WI38 (cell line): ENCODE measurements around the gene GRXCR2.
"Not testable (repeated sequence)": the region's sequence is repeated elsewhere in the genome, so short reads cannot be mapped to it uniquely, and the experiment has no call there.

Experiments used
- H3K4me3 ChIP-seq: 2 replicates; pipeline ENCODE4 v1.5.1; 2011; ENCODE audit warnings: low read depth, mild to moderate bottlenecking, control low read depth, low read length
- TF ChIP-seq, protein P1 (sequence below): IDR thresholded peaks from 2 replicates; pipeline ENCODE4 v1.5.1; 2012; ENCODE audit warnings: low read depth, mild to moderate bottlenecking, control low read depth, low read length

The GRXCR2 gene

DNA sequence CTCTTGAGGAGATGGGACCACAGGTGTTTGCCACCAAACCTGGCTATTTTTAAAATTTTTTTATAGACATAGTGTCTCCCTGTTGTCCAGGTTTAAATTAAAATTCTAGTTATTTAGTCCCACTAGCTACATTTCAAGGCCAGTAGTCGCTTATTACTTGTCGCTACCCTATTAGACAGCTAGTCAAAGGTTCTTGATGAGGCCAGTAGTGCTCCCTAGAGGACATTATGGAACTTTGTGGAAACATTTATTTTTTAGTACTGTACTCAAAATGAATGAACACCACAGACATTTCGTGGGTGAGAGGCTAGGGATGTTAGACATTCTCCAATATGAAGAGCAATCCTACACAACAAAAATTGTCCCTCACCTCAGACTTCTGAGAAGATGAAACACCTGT, 14.4 kb upstream of the GRXCR2 start:
- TF ChIP-seq, protein P1, sequence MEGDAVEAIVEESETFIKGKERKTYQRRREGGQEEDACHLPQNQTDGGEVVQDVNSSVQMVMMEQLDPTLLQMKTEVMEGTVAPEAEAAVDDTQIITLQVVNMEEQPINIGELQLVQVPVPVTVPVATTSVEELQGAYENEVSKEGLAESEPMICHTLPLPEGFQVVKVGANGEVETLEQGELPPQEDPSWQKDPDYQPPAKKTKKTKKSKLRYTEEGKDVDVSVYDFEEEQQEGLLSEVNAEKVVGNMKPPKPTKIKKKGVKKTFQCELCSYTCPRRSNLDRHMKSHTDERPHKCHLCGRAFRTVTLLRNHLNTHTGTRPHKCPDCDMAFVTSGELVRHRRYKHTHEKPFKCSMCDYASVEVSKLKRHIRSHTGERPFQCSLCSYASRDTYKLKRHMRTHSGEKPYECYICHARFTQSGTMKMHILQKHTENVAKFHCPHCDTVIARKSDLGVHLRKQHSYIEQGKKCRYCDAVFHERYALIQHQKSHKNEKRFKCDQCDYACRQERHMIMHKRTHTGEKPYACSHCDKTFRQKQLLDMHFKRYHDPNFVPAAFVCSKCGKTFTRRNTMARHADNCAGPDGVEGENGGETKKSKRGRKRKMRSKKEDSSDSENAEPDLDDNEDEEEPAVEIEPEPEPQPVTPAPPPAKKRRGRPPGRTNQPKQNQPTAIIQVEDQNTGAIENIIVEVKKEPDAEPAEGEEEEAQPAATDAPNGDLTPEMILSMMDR = no peak

DNA sequence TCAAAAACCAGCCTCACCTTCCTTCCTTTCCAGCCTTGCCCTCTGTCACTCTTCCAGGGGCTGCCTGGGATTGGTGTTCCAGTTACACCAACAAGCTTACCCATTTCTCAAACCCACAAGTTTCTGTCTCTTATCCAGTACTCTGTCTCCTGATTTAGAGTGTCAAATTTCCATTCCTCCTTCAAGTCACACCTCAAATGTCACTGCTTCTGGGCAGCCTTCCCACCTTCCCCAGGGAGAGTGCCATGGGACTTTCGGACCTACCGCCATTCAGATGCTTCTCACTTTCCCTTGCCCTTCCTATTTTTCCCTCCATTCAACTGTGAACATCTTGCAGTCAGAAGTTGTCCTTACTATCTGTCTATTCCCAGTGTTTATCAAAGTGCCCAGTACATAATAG, 2.0 kb upstream of the GRXCR2 start:
- no peak overlapping the region for H3K4me3 ChIP-seq
- TF ChIP-seq, protein P1 = no peak

More for the DNA sequence above, 14.4 kb upstream of the GRXCR2 start:
- H3K4me3 ChIP-seq = no peak overlapping the region

DNA sequence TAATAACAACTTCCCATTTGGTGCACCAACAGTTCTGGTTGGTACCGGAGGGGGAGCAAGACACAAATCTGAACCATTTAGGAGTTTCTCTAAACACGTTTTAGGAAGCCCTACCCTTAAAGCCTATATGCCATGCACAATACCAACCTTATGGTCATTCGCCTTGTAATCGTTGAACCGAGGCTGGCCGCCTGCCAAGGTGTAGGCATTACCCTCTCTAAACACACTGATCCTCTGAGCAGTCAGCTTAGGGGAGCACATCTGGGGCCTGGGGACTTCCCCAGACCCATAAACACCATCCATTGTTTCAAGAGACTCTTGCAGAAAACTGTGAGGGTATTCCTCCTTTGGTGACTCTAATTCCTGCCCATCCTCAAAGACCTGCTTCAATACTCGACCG, 328 bp downstream of the GRXCR2 start:
- H3K4me3 ChIP-seq = no peak overlapping the region
- TF ChIP-seq, protein P1 = no peak

DNA sequence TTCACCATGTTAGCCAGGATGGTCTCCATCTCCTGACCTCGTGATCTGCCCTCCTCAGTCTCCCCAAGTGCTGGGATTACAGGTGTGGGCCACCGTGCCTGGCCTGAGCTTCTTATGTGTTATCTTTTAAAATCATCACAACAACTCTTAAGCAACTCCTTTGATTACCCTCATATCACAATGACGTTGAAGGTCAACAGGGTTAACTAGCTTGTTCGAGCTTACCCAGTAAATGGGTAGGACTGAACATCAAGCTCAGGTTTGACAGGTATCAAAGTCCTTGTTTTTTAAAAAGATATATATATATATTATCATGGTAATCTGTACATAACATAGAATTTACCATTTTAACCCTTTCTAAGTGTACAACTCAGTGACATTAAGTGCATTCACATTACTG, 3.1 kb downstream of the GRXCR2 start:
- H3K4me3 ChIP-seq = no peak overlapping the region
- TF ChIP-seq, protein P1 = no peak

DNA sequence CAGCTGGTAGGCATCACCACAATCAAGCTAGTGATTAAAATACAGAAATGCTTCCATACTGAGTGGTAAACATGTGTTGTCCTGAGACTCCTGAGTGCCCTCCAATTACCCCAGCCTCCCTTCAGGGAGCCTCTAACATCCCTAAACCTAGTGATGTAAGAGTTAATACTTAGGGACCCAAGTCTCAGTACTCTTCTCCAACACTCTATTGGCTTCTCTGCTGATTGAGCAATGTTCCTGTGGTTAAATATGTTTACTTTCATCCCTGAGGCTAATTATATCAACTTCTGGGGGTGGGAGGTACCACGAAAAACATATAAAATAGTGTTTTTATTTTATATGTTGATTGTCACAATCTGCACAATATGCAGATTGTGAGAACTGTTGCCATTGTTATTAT, 5.0 kb downstream of the GRXCR2 start:
- TF ChIP-seq, protein P1 = no peak
- no peak overlapping the region for H3K4me3 ChIP-seq

DNA sequence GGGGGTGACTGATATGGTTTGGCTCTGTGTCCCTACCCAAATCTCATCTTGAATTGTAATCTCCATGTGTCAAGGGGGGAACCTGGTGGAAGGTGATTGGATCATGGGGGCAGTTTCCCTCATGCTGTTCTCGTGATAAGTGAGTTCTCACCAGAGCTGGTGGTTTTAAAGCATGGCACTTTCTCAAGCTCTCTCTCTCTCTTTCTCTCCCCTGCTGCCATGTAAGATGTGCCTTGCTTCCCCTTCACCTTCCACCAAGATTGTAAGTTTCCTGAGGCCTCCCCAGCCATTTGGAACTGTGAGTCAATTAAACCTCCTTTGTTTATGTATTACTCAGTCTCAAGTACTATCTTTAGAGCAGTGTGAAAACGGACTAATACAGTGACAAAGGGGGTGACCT, 8.4 kb downstream of the GRXCR2 start:
- not testable (repeated sequence) for H3K4me3 ChIP-seq

DNA sequence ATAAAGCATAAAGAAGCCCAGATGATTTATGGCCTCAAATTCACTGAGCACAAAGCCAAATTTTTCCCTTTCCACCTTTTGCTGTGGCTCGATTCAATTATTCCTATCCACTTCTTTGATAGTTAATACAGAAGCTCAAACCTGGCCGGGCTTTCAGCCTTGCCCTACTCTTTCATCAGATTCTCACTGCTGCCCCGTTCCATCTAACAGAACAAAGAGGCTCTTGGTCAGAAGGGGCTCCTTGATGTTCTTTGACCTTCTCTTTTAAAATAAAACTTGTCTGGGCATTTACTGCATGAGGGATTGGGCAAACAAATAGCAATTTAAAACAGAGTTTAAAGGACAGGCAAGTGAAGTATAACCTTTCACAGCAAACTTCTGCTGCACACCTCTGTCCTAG, 9.8 kb downstream of the GRXCR2 start:
- TF ChIP-seq, protein P1 = no peak
- no peak overlapping the region for H3K4me3 ChIP-seq

DNA sequence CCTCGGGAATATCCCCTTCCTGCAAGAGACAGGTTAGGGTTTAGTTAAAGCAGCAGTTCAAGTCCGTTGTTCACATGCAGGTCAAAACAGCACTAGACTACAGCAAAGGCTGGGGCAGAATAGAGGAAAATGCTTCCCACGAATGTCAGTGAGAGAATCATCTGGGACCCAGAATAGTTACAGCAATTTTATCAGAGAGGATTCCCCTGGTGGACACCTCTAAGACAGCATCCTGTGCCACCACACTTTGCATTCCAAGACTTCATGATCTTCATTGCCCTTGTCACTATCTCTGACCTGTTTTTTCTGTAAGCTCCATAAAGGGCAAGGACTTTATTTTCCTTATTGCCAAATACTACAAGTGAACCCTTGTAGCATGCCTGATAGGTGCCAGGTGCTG, 12.9 kb downstream of the GRXCR2 start:
- H3K4me3 ChIP-seq = no peak overlapping the region
- TF ChIP-seq, protein P1 = no peak
